Measurements from ENCODE around the gene ATP8B4. TPM values are rescaled to one million over a fixed set of nuclear protein-coding genes. Genes with fewer than 3 reads are reported as not detected.

Gene ATP8B4
- total RNA-seq, 2 experiments from 2014 or later: 0.31 TPM; not detected in 1

- H3K27ac ChIP-seq (ENCODE audit: low read depth in 1 of 2, low read length in 2 of 2): no peak overlapping the region
- Mint-ChIP-seq H3K36me3 (ENCODE audit: low read depth) (no peaks in the 10 kb centered on the region), H3K4me1 (ENCODE audit: low read depth) (no peaks in the 10 kb centered on the region), H3K9me3 (no peaks in the 10 kb centered on the region), H3K4me3 (no peak overlapping the region), H3K27ac (no peak overlapping the region), H3K27me3 (no peaks in the 10 kb centered on the region)
- DNase-seq (no peak), ATAC-seq (ENCODE audit: poor library complexity) (no peak)
- TF ChIP-seq CTCF (IDR thresholded peaks at IDR 0.05): no peak
- no peaks in the 10 kb centered on the region for H3K27me3 ChIP-seq (ENCODE audit: control insufficient read depth in 1 of 2, insufficient read depth in 2 of 2, low read length in 2 of 2)
- H3K9me3 ChIP-seq (ENCODE audit: control insufficient read depth in 1 of 2, insufficient read depth in 1 of 2, low read length in 2 of 2): no peaks in the 10 kb centered on the region
- ChIA-PET POLR2A (no interaction called here), CTCF (no interaction called here)
- H3K4me3 ChIP-seq (ENCODE audit: low read length): no peak overlapping the region
- intact Hi-C loops (cut with DNase I, micrococcal nuclease): no loop called here
- H3K4me1 ChIP-seq (ENCODE audit: insufficient read depth, low read length): no peaks in the 10 kb centered on the region
- H3K36me3 ChIP-seq (ENCODE audit: insufficient read depth, low read length): no peaks in the 10 kb centered on the region
Measured at GRCh38 chr15:49831206-49831965, 287.6 kb downstream of the ATP8B4 start.

GRCh38 chr15:49830391-49830790 is 288.6 kb downstream of the ATP8B4 start:
- Mint-ChIP-seq H3K9me3 (no peaks in the 10 kb centered on the region), H3K36me3 (ENCODE audit: low read depth) (no peaks in the 10 kb centered on the region), H3K4me3 (no peak overlapping the region), H3K4me1 (ENCODE audit: low read depth) (no peaks in the 10 kb centered on the region), H3K27me3 (no peaks in the 10 kb centered on the region), H3K27ac (no peak overlapping the region)
- no peak for TF ChIP-seq CTCF (IDR thresholded peaks at IDR 0.05)
- Histone ChIP-seq H3K4me1 (ENCODE audit: insufficient read depth, low read length) (no peaks in the 10 kb centered on the region), H3K27me3 (ENCODE audit: control insufficient read depth in 1 of 2, insufficient read depth in 2 of 2, low read length in 2 of 2) (no peaks in the 10 kb centered on the region), H3K27ac (ENCODE audit: low read depth in 1 of 2, low read length in 2 of 2) (no peak overlapping the region), H3K9me3 (ENCODE audit: control insufficient read depth in 1 of 2, insufficient read depth in 1 of 2, low read length in 2 of 2) (no peaks in the 10 kb centered on the region), H3K36me3 (ENCODE audit: insufficient read depth, low read length) (no peaks in the 10 kb centered on the region), H3K4me3 (ENCODE audit: low read length) (no peak overlapping the region)
- POLR2A ChIA-PET: no interaction called here
- intact Hi-C loops (cut with DNase I, micrococcal nuclease): no loop called here
- CTCF ChIA-PET: no interaction called here
- ATAC-seq (ENCODE audit: poor library complexity) (no peak), DNase-seq (no peak)

- H3K9me3 ChIP-seq (ENCODE audit: control insufficient read depth in 1 of 2, insufficient read depth in 1 of 2, low read length in 2 of 2): no peaks in the 10 kb centered on the region
- no peaks in the 10 kb centered on the region for H3K4me1 ChIP-seq (ENCODE audit: insufficient read depth, low read length)
- intact Hi-C loops (cut with DNase I, micrococcal nuclease): no loop called here
- ChIA-PET CTCF (no interaction called here), POLR2A (no interaction called here)
- Mint-ChIP-seq H3K27ac (no peak overlapping the region), H3K9me3 (no peaks in the 10 kb centered on the region), H3K36me3 (ENCODE audit: low read depth) (no peaks in the 10 kb centered on the region), H3K27me3 (no peaks in the 10 kb centered on the region), H3K4me1 (ENCODE audit: low read depth) (no peaks in the 10 kb centered on the region), H3K4me3 (no peak overlapping the region)
- no peak for TF ChIP-seq CTCF (IDR thresholded peaks at IDR 0.05)
- ATAC-seq (ENCODE audit: poor library complexity) (no peak), DNase-seq (no peak)
- H3K27me3 ChIP-seq (ENCODE audit: control insufficient read depth in 1 of 2, insufficient read depth in 2 of 2, low read length in 2 of 2): no peaks in the 10 kb centered on the region
- no peaks in the 10 kb centered on the region for H3K36me3 ChIP-seq (ENCODE audit: insufficient read depth, low read length)
- H3K4me3 ChIP-seq (ENCODE audit: low read length): no peak overlapping the region
- H3K27ac ChIP-seq (ENCODE audit: low read depth in 1 of 2, low read length in 2 of 2): no peak overlapping the region
Measured at GRCh38 chr15:49827311-49827710, 291.7 kb downstream of the ATP8B4 start.

Measured in CD4-positive, alpha-beta T cell (primary cell).